AG09319 (cell line): Measurements from ENCODE around the gene HIRA.

Experiments
- DNase-seq: peaks from one replicate; pipeline ENCODE4 v3.0.0-alpha.2; 2010; ENCODE audit warnings: low read depth; ENCODE audit errors: extremely low read depth
- TF ChIP-seq, protein P1 (sequence below): IDR thresholded peaks from 2 replicates; pipeline ENCODE4 v1.5.1; 2011; ENCODE audit warnings: low read depth, mild to moderate bottlenecking, inconsistent platforms, low read length, moderate library complexity

HIRA gene

DNA sequence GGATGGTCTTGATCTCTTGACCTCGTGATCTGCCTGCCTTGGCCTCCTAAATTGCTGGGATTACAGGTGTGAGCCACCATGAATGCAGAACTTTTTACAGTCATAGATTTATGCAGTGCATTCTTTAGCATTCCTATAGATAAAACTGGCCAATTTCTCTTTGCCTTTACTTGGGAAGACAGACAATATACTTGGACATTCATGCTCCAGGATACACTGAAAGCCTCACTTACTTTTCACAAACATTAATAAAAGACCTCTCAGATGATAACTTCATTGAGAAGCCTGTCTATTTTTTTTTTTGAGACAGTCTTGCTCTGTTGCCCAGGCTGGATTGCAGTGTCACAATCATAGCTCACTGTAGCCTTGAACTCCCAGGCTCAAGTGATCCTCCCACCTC lies 127.7 kb downstream of the HIRA start:
- TF ChIP-seq, protein P1, sequence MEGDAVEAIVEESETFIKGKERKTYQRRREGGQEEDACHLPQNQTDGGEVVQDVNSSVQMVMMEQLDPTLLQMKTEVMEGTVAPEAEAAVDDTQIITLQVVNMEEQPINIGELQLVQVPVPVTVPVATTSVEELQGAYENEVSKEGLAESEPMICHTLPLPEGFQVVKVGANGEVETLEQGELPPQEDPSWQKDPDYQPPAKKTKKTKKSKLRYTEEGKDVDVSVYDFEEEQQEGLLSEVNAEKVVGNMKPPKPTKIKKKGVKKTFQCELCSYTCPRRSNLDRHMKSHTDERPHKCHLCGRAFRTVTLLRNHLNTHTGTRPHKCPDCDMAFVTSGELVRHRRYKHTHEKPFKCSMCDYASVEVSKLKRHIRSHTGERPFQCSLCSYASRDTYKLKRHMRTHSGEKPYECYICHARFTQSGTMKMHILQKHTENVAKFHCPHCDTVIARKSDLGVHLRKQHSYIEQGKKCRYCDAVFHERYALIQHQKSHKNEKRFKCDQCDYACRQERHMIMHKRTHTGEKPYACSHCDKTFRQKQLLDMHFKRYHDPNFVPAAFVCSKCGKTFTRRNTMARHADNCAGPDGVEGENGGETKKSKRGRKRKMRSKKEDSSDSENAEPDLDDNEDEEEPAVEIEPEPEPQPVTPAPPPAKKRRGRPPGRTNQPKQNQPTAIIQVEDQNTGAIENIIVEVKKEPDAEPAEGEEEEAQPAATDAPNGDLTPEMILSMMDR: no peak
- DNase-seq: no peak

DNA sequence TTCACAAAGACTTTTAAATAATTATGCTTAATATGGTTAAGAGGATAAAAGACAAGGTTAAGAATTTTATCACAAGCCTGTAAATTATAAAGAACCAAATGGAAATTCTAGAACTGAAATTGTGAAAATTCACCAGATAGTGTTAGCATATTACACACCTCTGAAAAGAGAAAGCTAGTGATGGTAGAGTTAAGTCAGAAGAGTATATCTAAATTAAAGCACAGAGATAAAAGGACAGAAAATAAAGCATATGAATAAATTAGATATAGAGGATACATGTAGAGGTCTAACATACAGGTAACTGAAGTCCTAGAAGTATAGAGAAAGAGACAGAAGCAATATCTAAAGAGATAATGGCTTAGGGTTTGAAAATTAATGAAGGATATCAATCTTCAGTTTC lies 135.8 kb downstream of the HIRA start:
- DNase-seq: no peak
- TF ChIP-seq, protein P1: no peak

DNA sequence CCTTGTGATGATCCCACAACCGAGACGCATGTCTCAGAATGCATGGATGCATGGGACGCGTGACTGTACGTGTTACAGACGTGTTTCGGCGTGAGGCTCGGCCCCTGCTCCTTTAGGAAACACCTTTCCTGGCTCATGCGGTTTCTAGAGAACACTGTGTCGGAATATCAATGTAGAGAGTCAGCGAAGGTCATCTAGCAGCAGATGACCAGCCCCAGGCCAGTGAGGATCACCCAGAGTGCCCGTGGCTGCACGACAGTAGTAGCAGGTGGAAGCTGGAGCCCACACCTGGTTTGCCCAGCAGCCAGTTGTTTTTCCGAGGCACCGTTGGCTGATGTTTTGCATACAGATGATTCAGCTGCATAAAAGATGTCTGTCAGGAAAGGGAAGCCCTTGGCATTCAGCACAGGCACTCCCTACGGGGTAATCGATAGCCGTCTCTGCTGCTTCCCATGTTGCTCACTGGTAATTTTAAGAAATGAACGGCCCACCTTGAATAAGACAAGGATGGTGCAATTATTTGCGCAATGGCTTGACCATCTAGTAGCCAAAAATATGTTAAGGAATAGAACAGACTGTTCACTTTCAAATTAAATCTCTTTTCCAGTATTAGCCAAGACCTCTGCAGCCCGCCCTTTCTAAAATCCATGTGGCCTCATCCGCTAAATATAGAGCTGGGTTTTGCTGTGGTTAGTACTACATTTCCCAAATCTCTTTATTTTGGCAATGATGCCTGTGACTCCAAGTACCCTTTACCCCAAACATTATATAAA lies 138.9 kb downstream of the HIRA start:
- no peak for DNase-seq
- TF ChIP-seq, protein P1: no peak

DNA sequence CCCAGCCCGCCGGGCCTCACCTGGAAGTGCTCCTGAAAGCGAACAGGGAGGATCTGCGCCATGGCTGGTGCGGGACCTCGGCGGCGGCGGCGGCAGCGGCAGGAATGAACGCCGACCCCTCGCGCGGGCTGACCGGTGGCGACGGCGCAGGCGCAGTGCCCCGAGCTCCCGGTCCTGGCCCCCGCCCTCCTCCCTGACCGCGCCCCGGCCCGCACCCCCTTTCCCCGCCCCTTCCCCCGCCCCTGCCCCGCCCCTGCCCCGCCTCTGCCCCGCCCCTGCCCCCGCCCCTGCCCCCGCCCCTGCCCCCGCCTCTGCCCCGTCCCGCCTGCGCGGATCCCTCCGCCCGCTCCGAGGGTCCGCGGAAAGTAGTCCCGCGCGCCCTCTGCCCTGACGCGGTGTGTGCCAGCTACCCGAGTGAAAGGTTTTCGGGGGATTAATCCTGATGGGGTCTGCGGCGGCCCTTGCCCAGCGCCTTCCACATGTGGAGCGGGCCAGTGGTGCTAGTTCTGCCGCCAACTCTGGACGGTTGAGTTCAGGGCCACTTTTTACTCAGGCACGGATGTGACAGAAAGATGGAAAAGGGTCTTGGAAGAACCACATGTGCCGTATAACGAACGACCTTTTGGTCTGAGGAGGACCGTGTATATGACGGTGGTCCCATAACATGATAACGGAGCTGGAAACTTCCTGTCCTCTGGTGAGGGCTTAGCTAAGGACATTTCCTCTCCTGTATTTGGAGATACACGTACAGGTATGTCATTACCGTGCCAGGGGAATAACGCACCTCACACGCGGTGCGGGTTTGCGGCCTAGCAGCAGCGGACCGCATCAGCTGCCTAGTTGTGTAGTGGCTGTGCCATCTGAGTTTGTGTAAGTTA lies 139.7 kb downstream of the HIRA start, which contains the start of gene CLTCL1:
TSS of gene CLTCL1 (minus strand) at position 140 of the 878 bp plus-strand sequence. CDS start at position 62, 78 bp downstream.
- TF ChIP-seq, protein P1: no peak
- peak; percentile 36 for DNase-seq

DNA sequence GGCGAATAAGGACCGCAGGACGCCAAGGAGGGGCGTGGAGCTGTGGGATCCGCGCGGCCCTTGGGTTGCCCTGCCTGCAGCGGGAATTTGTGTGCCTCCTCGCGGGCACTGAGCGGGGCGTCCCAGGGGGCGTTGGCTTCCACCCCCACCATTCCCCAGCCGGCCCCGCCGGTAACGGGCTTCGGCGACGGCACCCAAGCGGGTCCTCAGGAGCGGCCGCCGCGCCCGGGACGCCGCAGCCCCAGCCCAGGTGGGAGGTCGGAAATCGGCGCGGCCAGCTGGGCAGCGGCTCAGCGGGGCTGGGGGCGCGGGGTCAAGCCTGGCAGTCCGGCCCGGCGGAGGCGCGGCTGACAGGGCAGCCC lies 140.3 kb downstream of the HIRA start:
- no peak for DNase-seq
- TF ChIP-seq, protein P1: no peak

DNA sequence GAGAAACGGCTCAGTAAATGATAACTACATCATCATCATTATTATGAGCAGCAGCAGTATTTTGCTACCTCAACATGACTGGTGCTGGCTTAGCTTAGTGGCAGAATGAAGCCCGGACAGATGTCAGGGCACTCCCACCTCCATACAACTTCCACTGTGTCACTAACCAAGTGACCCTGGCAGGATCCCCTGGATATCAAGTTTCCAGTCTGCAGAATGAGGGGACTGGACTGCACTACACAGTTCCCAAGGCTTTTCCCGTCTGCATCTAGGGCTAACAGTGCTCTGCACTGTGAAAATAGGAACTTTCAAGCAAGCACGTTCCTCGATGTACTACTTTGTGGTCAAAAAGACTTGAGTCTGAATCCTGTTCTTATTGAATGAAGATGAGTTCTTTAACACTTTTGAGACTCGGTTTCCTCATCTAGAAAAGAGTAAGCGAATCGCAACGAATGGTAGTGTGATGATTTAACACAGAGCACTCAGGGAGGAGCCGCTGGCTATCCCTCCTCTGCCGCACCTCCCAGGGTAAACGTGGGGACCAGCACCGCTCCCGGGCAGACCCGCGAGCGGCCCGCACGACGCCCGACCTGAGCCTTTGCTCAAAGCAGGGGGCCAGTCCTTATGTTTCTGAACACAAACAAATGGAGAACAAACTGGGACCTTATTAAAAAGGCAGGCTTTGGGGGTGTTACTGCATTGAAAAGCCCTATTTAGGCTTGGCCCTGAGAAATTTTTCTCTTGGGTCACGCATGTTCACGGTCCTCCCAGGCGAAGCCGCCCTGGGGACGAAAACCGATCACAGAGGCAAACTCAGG lies 140.9 kb downstream of the HIRA start:
- TF ChIP-seq, protein P1: no peak
- DNase-seq: no peak
